NCI-H2171 treated with DMSO at 0.1 percent for 48 hours (cell line): ENCODE measurements around the gene TMOD1.
"Not testable (repeated sequence)": the region's sequence is repeated elsewhere in the genome, so short reads cannot be mapped to it uniquely, and the experiment has no call there.

Source experiments
- DNase-seq: peaks from one replicate; lab custom pipeline; 2025; lab: John Stamatoyannopoulos, UW

The TMOD1 gene

DNA sequence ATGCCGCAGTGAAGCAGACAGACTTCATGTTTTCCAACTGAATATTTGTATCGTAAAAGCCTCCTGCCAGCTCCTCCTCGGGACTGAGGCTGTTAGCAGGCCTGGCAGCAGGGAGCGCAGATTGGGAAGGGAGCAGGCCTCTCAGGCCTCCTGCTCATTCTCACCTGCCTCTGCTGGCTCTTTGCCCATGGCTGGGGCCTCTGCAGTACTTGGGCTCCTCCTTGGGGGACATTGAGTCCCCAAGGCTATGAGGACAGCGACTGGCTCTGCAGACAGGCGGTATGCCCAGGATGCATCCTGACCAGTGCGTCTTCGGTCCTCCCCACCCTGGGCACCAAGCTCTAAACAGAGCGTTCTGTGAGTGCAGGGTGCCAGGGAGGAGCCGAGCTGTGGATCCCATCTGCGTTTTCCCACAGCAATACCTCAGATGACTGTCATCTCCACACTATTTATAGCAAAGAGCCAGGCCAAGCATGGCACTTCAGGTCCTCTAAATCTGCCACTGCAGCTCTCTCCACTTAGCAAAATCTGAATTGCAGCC is 93.0 kb downstream of the TMOD1 start:
- DNase-seq, result peak; percentile 90

GRCh38 chr9:97596906-97597305 is 95.4 kb downstream of the TMOD1 start:
- DNase-seq, result peak; percentile 18

DNA sequence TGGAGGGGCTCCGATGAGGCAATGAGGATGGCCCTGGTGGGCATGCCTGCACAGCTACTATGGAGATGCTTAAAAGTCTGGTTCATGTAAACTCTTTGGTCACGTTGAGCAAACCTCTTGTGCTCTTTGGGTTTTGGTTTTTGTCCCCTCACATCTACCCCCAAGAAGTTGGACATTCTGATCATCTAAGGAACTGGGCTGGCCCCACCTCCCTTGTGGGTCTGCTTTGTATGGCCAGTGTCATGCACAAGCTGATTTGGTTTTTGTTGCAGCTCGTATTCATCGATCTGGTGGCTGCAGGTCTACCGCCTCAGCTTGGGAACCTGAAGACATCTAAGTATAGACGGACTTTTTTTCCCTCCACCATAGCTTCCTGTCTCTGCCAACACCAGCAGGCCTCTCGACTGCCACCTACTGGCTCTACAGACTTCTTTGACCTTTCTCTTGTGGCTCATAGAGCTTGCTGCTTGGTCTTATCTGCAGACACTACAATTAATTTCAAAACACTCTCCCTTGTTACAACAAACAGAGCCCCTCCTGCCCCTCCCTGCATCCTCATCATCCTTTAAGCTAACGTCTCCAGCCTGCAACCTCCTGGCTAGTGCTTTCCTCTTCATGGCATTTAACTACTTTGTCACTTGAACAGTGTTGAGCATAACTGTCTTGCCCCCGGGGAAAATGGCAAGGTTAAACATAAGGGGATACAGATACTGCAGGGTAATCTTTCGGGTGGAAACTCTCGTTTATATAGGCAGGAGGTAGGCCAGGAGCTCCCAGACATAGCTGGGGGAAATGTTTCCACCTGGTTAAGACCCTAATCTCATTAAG is 97.2 kb downstream of the TMOD1 start:
- peak; percentile 83 for DNase-seq

DNA sequence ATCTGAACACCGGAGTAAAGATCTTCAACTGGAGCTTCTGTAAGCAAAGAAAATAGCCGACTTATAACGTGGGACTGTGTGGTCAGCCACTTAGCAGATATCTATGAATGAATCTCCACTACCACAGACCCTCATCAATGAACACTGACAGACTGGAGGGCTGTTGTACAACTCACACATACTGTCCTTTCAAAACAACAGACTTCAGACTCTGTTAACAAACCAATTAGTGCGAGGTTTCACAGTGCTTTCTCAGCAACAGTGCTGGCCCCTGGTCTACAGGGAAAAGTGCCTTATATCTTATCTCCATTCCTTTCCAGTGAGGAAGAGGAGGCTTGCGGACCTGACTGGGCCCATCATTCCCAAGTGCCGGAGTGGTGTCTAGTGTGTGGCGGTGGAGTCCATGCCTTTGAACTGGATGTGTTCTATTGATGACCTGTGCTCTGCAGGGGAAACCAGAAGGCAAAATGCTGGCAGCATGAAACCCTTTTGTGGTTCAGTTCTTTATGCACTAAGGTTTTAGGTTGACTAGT is 97.9 kb downstream of the TMOD1 start:
- DNase-seq, result no peak

- no peak for DNase-seq
These were observed 99.2 kb downstream of the TMOD1 start for GRCh38 chr9:97600531-97601227.

DNA sequence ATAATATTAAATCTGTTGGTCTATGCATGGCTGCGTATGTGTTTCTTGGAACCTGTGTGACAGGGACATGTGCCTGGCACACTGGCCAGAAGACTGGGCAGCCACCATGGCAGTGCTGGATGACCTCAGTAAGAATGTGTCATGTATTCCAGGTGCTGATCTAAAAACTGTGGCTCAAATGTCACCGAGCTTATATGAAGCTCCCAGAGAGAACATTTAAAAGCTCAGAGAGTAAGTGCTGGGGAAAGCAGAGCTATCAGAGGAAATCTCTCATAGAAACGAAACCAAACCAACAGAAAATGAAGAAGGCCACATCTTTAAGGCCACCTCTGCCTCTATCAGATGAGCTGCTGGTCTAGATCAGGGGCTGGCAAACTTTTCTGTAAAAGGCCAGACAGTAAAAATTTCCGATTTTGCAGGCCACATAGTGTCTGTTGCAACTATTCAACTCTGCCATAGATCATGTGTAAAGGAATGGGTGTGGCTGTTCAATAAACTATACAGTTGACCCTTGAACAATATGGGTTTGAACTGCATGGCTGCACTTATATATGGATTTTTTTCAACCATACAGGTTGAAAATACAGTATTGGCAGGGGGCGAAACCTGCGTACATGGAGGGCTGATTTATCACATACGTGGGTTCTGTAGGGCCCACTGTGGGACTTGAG is 99.9 kb downstream of the TMOD1 start:
- no peak for DNase-seq

DNA sequence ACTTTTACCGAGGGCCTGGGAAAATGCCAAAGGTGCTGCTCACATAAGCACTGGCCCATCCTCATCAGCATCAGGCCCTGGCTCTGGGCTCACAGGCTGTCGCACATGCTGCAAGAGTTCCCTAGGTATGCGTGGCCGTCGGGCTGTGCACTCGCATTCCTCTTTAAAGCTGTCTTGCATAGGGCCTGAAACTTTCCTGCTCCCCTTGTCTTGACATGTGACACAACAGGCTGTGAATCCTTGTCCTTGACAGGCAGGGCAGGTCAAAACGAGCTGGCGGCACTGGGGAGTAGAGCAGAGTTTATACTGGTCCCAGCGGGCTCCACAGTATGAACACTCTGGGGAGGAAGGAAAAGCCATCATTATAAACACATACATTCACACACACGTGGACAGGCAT is 101.0 kb downstream of the TMOD1 start:
- DNase-seq, result no peak

DNA sequence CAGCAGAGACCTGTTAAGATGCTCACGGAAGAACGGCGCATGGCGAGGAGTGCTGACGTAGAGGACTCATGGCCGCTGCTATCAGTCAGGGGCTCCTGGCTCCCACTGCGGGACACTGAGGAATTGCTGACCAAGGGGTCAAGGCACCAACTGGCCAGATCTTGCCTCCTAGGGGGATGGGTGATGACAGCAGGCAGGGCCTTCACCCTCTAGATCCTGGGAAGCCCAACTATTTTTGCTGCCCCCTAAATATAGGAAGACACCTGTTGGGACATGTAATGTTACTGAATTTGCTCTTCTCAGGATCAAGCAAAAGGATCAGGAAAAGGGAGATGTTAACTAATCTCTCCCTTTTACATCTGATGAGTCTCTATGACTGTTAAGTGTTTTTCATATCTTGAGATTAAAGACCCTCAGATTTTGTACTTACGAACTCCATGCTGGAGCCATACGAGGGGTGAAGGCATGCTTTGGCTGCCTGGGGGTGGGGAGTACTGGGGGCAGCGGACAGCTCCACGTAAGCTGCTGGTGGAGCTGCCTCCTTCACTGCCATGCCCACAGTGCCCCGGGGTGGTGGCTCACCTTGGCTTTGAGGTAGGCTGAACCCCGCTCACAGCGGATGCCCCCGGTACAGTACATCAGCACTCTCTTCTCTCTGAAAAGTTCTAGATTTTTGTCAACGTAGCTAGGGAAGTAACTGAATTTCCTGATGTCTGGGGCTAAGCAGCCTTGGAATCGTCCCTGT is 103.6 kb downstream of the TMOD1 start:
- no peak for DNase-seq

GRCh38 chr9:97615439-97616072 is 114.1 kb downstream of the TMOD1 start:
- DNase-seq, result peak; percentile 69

- DNase-seq, result no peak
These were observed 116.5 kb downstream of the TMOD1 start for GRCh38 chr9:97617939-97618416.

- not testable (repeated sequence) for DNase-seq
These were observed 118.6 kb downstream of the TMOD1 start for GRCh38 chr9:97620063-97620462.

DNA sequence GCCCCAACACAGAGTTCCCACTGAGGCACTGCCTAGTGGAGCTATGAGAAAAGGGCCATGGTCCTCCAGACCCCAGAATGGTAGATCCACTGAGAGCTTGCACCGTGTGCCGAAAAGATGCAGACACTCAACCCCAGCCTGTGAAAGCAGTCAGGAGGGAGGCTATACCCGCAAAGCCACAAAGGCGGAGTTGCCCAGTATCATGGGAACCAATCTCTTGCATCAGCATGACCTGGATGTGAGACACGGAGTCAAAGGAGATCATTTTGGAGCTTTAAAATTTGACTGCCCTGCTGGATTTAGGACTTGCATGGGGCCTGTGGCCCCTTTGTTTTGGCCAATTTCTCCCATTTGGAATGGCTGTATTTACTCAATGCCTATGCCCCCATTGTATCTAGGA is 121.0 kb downstream of the TMOD1 start:
- not testable (repeated sequence) for DNase-seq

GRCh38 chr9:97623946-97624345 is 122.5 kb downstream of the TMOD1 start:
- DNase-seq, result no peak

DNA sequence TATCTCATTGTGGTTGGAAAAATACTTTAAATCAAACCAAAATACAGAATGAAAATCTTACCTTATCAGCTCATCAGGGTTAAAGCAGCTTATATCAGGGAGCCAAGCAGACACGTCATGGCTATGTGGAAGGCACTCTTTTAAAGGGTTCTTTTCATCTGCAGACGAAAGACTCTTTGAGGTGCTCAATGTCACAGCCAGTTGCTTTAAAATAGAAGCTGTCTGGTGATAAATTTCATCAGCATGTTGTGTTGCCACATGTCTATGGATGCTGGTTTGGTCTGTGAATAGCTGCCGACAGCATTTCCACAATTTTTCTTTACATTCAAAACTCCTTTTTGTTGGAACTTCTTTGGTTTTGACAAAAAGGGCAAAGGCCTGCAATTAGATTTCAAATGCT is 124.2 kb downstream of the TMOD1 start:
- no peak for DNase-seq

DNA sequence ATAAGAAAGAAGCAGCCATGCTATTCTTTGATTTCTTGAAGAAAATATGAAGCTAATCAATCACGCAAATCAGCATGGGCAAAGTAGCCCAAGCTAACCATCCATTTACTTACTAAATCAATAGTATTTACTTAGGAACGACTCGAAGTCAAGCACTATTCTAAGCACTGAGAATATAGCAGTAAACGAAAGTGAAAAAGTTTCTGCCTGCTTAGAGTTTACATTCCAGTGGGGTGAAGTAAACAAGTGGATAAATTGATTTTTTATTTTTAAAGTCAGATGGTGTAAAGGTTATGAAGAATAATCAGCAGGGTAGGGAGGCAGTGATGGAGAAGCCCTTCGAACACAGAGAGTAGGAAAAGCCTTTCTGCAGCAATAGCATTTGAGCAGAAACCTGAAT is 126.2 kb downstream of the TMOD1 start:
- DNase-seq, result no peak

DNA sequence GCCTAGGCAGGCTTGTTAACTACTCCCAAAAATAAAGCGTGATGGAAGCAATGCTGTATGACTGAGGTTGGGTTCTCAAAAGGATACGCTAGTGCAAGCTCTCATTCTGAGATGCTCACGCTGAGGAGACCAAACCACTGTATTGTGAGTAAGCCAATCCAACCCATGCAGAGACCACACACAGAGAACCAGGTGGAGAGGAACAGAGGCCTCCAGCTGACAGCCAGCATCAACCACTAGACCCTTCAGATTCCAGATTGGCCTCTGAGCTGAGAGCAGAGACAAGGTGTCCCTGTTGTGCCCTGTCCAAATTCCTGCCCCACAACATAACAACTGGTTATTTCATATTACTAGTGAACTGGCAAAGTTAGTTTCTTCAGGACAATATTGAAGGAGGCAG is 127.2 kb downstream of the TMOD1 start:
- DNase-seq, result no peak

- no peak for DNase-seq
These were observed 127.7 kb downstream of the TMOD1 start for GRCh38 chr9:97629156-97629555.

- no peak for DNase-seq
These were observed 129.1 kb downstream of the TMOD1 start for GRCh38 chr9:97630591-97630990.

DNA sequence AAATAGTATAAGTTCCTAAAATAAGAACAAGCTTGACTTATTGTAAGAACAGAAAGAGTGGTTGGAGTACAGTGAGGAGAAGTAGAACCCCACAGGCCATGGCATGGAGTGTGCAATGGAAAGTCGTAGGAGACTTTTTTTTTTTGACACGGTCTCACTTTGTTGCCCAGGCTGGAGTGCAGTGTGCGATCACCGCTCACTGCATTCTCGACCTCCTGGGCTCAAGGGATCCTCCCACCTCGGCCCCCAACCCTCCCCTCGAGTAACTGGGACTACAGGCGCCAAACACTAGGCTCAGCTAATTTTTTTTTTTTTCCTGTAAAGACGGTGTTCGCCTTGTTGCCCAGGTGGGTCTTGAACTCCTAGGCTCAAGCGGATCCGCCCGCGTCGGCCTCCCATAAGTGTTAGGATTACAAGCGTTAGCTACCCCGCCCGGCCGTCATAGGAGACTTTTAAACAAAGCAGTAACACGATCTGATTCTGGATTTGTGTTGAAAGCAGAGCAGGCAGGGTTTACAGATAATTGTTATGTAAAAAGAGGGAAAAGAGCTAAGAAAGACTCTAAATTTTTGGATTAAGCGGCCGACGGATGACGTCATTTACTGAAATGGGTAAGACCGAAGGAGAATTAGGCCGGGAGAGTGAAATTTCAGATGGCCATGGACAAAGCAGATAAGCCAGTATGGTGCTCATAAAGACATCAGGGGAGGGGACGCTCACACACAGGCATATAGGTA is 130.9 kb downstream of the TMOD1 start:
- DNase-seq, result no peak
